ENCODE measurements around the gene TVP23C. TPM values are rescaled to one million over a fixed set of nuclear protein-coding genes. Genes with fewer than 3 reads are reported as not detected.
A peak's percentile ranks its signal among the peaks of the same experiment; 100 is the strongest.

The TVP23C gene
- total RNA-seq, 1 experiment from 2014 or later, result 45.5 TPM

DNA sequence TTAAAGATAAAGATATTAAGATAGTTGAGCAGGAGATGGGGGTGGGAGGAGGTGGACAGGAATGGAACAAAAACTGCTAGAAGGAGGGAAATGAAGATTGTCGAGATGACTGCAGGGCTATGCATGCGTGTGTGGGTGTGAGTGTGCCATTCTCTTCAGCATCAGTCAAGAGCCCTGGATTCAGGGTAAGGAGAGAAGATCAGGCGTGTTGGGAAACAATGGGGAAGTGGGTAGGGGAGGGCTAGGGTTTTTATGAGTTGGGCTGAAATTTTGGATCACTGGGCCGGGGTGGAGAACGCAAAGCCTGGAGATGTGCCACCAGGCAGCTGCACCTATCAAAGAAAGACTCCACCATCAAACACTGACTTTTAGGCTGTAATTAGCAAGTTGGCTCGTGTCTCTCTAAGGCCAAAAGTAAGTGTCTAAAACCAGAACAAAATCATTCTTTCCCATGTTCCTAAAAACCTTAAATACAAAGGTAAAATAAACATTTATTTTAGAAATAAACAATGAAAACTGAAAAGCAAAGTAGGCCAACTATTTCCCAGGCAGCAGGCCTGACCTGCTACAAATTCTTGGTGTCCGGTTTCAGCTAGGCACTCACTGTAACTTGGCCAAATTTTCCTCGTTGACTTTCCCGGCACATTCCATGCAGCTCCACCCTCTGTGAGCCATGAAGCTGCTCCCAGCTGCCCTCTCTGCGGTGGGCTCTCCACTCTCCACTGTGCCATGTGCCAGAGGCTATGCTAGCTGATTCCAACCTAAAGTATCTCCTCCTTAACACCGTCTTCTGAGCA lies 100.1 kb downstream of the TVP23C start:
- TF ChIP-seq EZH2 (IDR thresholded peaks at IDR 0.05; ENCODE audit: low read depth), result no peak
- TF ChIP-seq, protein P1, sequence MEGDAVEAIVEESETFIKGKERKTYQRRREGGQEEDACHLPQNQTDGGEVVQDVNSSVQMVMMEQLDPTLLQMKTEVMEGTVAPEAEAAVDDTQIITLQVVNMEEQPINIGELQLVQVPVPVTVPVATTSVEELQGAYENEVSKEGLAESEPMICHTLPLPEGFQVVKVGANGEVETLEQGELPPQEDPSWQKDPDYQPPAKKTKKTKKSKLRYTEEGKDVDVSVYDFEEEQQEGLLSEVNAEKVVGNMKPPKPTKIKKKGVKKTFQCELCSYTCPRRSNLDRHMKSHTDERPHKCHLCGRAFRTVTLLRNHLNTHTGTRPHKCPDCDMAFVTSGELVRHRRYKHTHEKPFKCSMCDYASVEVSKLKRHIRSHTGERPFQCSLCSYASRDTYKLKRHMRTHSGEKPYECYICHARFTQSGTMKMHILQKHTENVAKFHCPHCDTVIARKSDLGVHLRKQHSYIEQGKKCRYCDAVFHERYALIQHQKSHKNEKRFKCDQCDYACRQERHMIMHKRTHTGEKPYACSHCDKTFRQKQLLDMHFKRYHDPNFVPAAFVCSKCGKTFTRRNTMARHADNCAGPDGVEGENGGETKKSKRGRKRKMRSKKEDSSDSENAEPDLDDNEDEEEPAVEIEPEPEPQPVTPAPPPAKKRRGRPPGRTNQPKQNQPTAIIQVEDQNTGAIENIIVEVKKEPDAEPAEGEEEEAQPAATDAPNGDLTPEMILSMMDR (conservative IDR thresholded peaks at IDR 0.05), result no peak
- intact Hi-C loops (cut with micrococcal nuclease; ENCODE audit: unreplicated experiment), result no loop called here
- ChIA-PET POLR2A (ENCODE audit: unreplicated experiment) (no interaction called here), CTCF (no interaction called here)
- Histone ChIP-seq H3K27ac (no peak overlapping the region), H3K9me2 (ENCODE audit: insufficient read depth) (no peaks in the 10 kb centered on the region), H3K4me2 (no peak overlapping the region), H3K4me3 (no peak overlapping the region), H4K20me1 (ENCODE audit: insufficient read depth) (no peaks in the 10 kb centered on the region), H3K9me3 (ENCODE audit: insufficient read depth, low read depth) (no peaks in the 10 kb centered on the region), H2AFZ (no peak overlapping the region), H3K79me2 (ENCODE audit: low read depth) (no peaks in the 10 kb centered on the region), H3K4me1 (replicated peaks; ENCODE audit: insufficient read depth) (no peaks in the 10 kb centered on the region), H3K27me3 (ENCODE audit: insufficient read depth, low read depth) (no peaks in the 10 kb centered on the region), H3F3A (ENCODE audit: insufficient read depth, low read depth) (no peaks in the 10 kb centered on the region), H3K36me3 (ENCODE audit: low read depth) (no peaks in the 10 kb centered on the region)
- no TSS peak for BruUV-seq (replicated peaks)
- DNase-seq, result peak in 1 of 2 experiments; percentile 33

DNA sequence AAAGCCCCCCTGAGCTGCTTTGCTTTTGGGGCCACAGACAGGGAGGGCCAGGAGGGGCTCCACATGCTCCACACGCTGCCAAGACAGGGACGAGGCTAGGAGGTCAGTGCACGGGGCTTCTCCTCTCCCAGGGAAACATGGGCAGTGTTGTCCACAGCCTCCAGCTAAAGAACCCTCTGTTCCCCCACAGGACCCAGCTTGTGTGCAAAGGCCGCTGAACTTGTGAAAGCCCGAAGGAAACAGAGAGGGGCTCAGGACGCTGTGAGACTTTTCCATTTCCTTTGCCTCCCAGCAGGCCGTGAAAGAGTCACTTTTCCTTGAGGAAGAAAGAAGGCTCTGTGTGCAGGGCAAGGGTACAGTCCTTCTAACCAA lies 105.6 kb downstream of the TVP23C start:
- H3K4me2 ChIP-seq, result no peak overlapping the region
- H3K36me3 ChIP-seq (ENCODE audit: low read depth), result no peaks in the 10 kb centered on the region
- H3K9me2 ChIP-seq (ENCODE audit: insufficient read depth), result no peaks in the 10 kb centered on the region
- ChIA-PET POLR2A (ENCODE audit: unreplicated experiment) (interaction anchor here (0.6 kb wide), 1 partner anchor 33 kb away, joined by 3 read pairs; no protein-coding TSS in a partner anchor), CTCF (no interaction called here)
- H3K27me3 ChIP-seq (ENCODE audit: insufficient read depth, low read depth), result no peaks in the 10 kb centered on the region
- H4K20me1 ChIP-seq (ENCODE audit: insufficient read depth), result no peaks in the 10 kb centered on the region
- TF ChIP-seq EZH2 (IDR thresholded peaks at IDR 0.05; ENCODE audit: low read depth), result no peak
- TF ChIP-seq, protein P1 (conservative IDR thresholded peaks at IDR 0.05), result no peak
- H3K27ac ChIP-seq, result no peak overlapping the region
- no peaks in the 10 kb centered on the region for H3K4me1 ChIP-seq (replicated peaks; ENCODE audit: insufficient read depth)
- no peaks in the 10 kb centered on the region for H3K9me3 ChIP-seq (ENCODE audit: insufficient read depth, low read depth)
- no peaks in the 10 kb centered on the region for H3F3A ChIP-seq (ENCODE audit: insufficient read depth, low read depth)
- no peak for DNase-seq
- BruUV-seq (replicated peaks), result no TSS peak
- no peak overlapping the region for H3K4me3 ChIP-seq
- intact Hi-C loops (cut with micrococcal nuclease; ENCODE audit: unreplicated experiment), result no loop called here
- H3K79me2 ChIP-seq (ENCODE audit: low read depth), result no peaks in the 10 kb centered on the region
- H2AFZ ChIP-seq, result no peak overlapping the region

DNA sequence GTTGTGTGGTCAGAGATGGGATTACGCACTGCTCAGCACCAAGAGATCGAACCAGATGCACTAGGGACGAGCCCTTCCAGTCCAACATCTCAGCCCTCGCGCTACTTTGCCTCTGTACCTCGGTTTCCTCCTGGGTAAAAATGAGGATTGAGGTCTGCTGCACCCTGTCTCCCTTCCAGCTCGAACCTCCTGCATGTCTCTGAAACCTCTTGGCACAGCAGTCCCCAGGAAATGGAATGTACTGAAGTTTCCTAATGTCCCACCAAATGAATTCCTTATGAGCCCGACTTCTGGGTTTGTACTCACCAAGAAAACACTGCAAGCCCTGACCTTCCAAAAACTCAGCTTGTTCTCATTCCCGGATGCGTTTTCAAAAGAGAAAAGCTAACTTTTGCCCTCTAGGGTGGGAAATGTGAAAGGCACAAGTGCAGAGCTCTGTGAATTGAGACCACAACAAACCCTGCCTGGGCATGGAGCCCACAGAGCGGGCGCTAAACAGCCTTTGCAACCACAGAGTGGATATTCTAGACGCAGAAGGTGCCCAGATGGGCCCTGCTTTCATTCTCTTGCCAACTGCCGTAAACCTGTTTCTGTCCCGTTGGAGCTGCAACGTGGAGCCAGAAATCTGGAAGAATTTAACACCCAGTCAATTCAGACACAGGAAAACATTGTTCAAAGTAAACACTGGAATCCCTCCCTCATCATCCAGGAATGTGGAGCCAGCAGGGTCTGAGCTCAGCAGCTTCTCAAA lies 106.1 kb downstream of the TVP23C start:
- intact Hi-C loops (cut with micrococcal nuclease; ENCODE audit: unreplicated experiment), result no loop called here
- Histone ChIP-seq H3K79me2 (ENCODE audit: low read depth) (no peaks in the 10 kb centered on the region), H3K27ac (no peak overlapping the region)

More for the DNA sequence above, 106.1 kb downstream of the TVP23C start:
- no TSS peak for BruUV-seq (replicated peaks)
- CTCF ChIA-PET, result no interaction called here
- Histone ChIP-seq H3K4me3 (no peak overlapping the region), H4K20me1 (ENCODE audit: insufficient read depth) (no peaks in the 10 kb centered on the region), H3F3A (ENCODE audit: insufficient read depth, low read depth) (no peaks in the 10 kb centered on the region), H3K9me3 (ENCODE audit: insufficient read depth, low read depth) (no peaks in the 10 kb centered on the region), H3K36me3 (ENCODE audit: low read depth) (no peaks in the 10 kb centered on the region), H3K4me1 (replicated peaks; ENCODE audit: insufficient read depth) (no peaks in the 10 kb centered on the region), H3K27me3 (ENCODE audit: insufficient read depth, low read depth) (no peaks in the 10 kb centered on the region), H3K9me2 (ENCODE audit: insufficient read depth) (no peaks in the 10 kb centered on the region), H3K4me2 (no peak overlapping the region), H2AFZ (no peak overlapping the region)
- DNase-seq, result no peak
- TF ChIP-seq, protein P1 (conservative IDR thresholded peaks at IDR 0.05), result no peak
- no peak for TF ChIP-seq EZH2 (IDR thresholded peaks at IDR 0.05; ENCODE audit: low read depth)
- POLR2A ChIA-PET (ENCODE audit: unreplicated experiment), result interaction anchor here (0.6 kb wide), 1 partner anchor 33 kb away, joined by 3 read pairs; no protein-coding TSS in a partner anchor

Measured in PC-9 (cell line).